HepG2 (cell line): ENCODE results near the gene HDGFL2. TPM values are rescaled to one million over a fixed set of nuclear protein-coding genes. Genes with fewer than 3 reads are reported as not detected.
A peak's percentile ranks its signal among the peaks of the same experiment; 100 is the strongest.

Source experiments
- ATAC-seq: fragments of 200-7000 bp; cut with Tn5 transposase; 3 replicates; pipeline ENCODE4 v1.9.1; 2020; ENCODE audit warnings: mild to moderate bottlenecking, moderate library complexity
- BruUV-seq: library from RNA; stranded (reverse); fragments of 400-500 nt; replicated peaks from 2 replicates; lab custom pipeline; 2021; lab: Mats Ljungman, UMichigan
- CTCF ChIA-PET: fragments of 300-600 bp; formaldehyde crosslinking; extraction: SDS; loops from one replicate; lab custom pipeline; 2021; ENCODE audit warnings: low total read pairs, inconsistent platforms, low intra/inter-chr PET ratio; lab: Yijun Ruan, JAX
- POLR2A ChIA-PET: fragments of 350-600 bp; sonication (Branson Sonifier 250); formaldehyde crosslinking; loops from one replicate; lab custom pipeline; 2020; ENCODE audit warnings: antibody characterized with exemption, inconsistent platforms; lab: Yijun Ruan, JAX
- DNase-seq: peaks from one replicate; pipeline ENCODE4 v3.0.0-alpha.2; 2015; ENCODE audit warnings: low spot score
- FAIRE-seq: peaks from 3 replicates; lab custom pipeline; 2011; peaks lifted over from hg19 to GRCh38; lab: Jason Lieb, UNC
- H2AFZ ChIP-seq: one replicate; pipeline ENCODE4 v1.6.1; 2011; ENCODE audit warnings: low read length, inconsistent platforms
- H3K27ac ChIP-seq: fragments of 300-600 bp; 3 replicates; pipeline ENCODE4 v1.8.0; 2011; ENCODE audit warnings: mixed run types, mild to moderate bottlenecking, mixed read lengths, low read length, inconsistent platforms; ENCODE audit not compliant: insufficient read depth; ENCODE audit errors: extremely low read length
- H3K27me3 ChIP-seq, 2 experiments: fragments of 200-600 bp in 1 of 2; 2 replicates in 1 of 2; 3 replicates in 1 of 2; pipeline versions ENCODE4 v1.6.0 to v1.8.0; 2011; ENCODE audit warnings: low read length in 2 of 2, mild to moderate bottlenecking in 2 of 2, moderate library complexity in 2 of 2, inconsistent platforms in 1 of 2; ENCODE audit not compliant: insufficient read depth in 2 of 2, control insufficient read depth in 1 of 2
- H3K36me3 ChIP-seq, 2 experiments: fragments of 200-600 bp in 1 of 2; replicated peaks in 1 of 2; 2 replicates in 1 of 2; 3 replicates in 1 of 2; pipeline versions ENCODE4 v1.5.1 to v1.8.0; 2011; ENCODE audit warnings: low read length in 2 of 2, inconsistent platforms in 1 of 2; ENCODE audit not compliant: insufficient read depth in 2 of 2, control insufficient read depth in 1 of 2
- H3K4me1 ChIP-seq: 2 replicates; pipeline ENCODE4 v1.5.1; 2012; ENCODE audit warnings: low read length, inconsistent platforms; ENCODE audit not compliant: insufficient read depth
- H3K4me2 ChIP-seq: 2 replicates; pipeline ENCODE4 v1.6.0; 2011; ENCODE audit warnings: low read depth, low read length, inconsistent platforms
- H3K4me3 ChIP-seq, 3 experiments: fragments of 200-600 bp in 1 of 3; sonication (generic), shearing (Covaris generic) in 1 of 3; replicated peaks in 1 of 3; 2 replicates each; pipeline ENCODE4 v1.5.1; 2011 to 2016; ENCODE audit warnings: low read length in 3 of 3, inconsistent platforms in 2 of 3, low read depth in 2 of 3, mild to moderate bottlenecking in 2 of 3, control low read depth in 1 of 3, mixed read lengths in 1 of 3; ENCODE audit not compliant: insufficient read depth in 1 of 3
- H3K79me2 ChIP-seq: one replicate; pipeline ENCODE4 v1.6.1; 2011; ENCODE audit warnings: low read length, inconsistent platforms; ENCODE audit not compliant: insufficient read depth
- H3K9ac ChIP-seq: 2 replicates; pipeline ENCODE4 v1.6.0; 2011; ENCODE audit warnings: mild to moderate bottlenecking, low read depth, low read length, inconsistent platforms; ENCODE audit not compliant: insufficient read depth
- H3K9me3 ChIP-seq: 2 replicates; pipeline ENCODE4 v1.5.1; 2012; ENCODE audit warnings: mild to moderate bottlenecking, low read length
- H4K20me1 ChIP-seq: 2 replicates; pipeline ENCODE4 v1.6.0; 2011; ENCODE audit warnings: inconsistent platforms, mild to moderate bottlenecking, low read length, moderate library complexity; ENCODE audit not compliant: insufficient read depth
- AGO2 ChIP-seq: fragments of 200-400 bp; formaldehyde crosslinking; optimal IDR thresholded peaks from 2 replicates; pipeline ENCODE3; 2017; ENCODE audit warnings: mild to moderate bottlenecking, low read depth, low read length, moderate library complexity
- KLF15 ChIP-seq: sonication (generic); formaldehyde crosslinking; IDR thresholded peaks from 2 replicates; pipeline ENCODE4 v1.8.1; 2023; ENCODE audit warnings: borderline replicate concordance, mild to moderate bottlenecking, inconsistent platforms, missing genetic modification reagents, mixed read lengths
- POLR2A ChIP-seq, 2 experiments: IDR thresholded peaks; 2 replicates each; pipeline ENCODE4 v1.6.1; 2011; ENCODE audit warnings: low read depth in 2 of 2, low read length in 2 of 2, mild to moderate bottlenecking in 1 of 2, moderate library complexity in 1 of 2; ENCODE audit not compliant: insufficient read depth in 1 of 2
- RBFOX2 ChIP-seq: fragments of 200-400 bp; formaldehyde crosslinking; IDR thresholded peaks from 2 replicates; pipeline ENCODE4 v1.6.1; 2017; ENCODE audit warnings: low read depth, mild to moderate bottlenecking, low read length
- RBM22 ChIP-seq: fragments of 200-400 bp; formaldehyde crosslinking; optimal IDR thresholded peaks from 2 replicates; pipeline ENCODE3; 2017; ENCODE audit warnings: mild to moderate bottlenecking, low read length, moderate library complexity
- RFX5 ChIP-seq: IDR thresholded peaks from 2 replicates; pipeline ENCODE4 v1.6.1; 2011; ENCODE audit warnings: low read depth, low read length, improper control_type of control experiment
- ZFP41 ChIP-seq: sonication (generic); formaldehyde crosslinking; IDR thresholded peaks from 2 replicates; pipeline ENCODE4 v1.4.0; 2020; ENCODE audit warnings: mild to moderate bottlenecking, missing genetic modification reagents, borderline replicate concordance
- ZSCAN20 ChIP-seq: sonication (generic); formaldehyde crosslinking; IDR thresholded peaks from 2 replicates; pipeline ENCODE4 v1.4.0; 2020; ENCODE audit warnings: missing genetic modification reagents, mild to moderate bottlenecking, borderline replicate concordance
- WGBS: methylation state at CpG from one replicate; pipeline ENCODE4 v1.1.6; 2017; ENCODE audit warnings: low lambda C conversion rate; 5-methylcytosine and 5-hydroxymethylcytosine counted together
- in situ Hi-C: cut with HindIII; loops from 2 replicates; pipeline ENCODE4 v1.10.0; 2017; ENCODE audit warnings: low pct_unique_long_range_greater_than_20kb; ENCODE audit not compliant: extremely low pct_ligation_motif_present
- intact Hi-C: fragments of 100-400 bp; cut with micrococcal nuclease; formaldehyde crosslinking; loops from one replicate; pipeline ENCODE4 v1.10.0; 2022; ENCODE audit not compliant: unreplicated experiment
- polyA plus RNA-seq, 8 experiments: library from polyadenylated mRNA; depleted of rRNA in 3 of 8; stranded (reverse) in 7 of 8; unstranded in 1 of 8; fragments of >200 nt; fragmentation: Illumina TruSeq in 4 of 8; extraction: Trizol in 4 of 8; gene quantifications; 2 replicates each; pipeline versions ENCODE4 v1.2.1 to v1.2.3, GENCODE V29; 2011 to 2016; ENCODE audit warnings: low read depth in 4 of 8, missing spikeins in 1 of 8, mixed read lengths in 1 of 8; ENCODE audit not compliant: insufficient read depth in 1 of 8
- total RNA-seq, 5 experiments: library from RNA; depleted of rRNA; stranded (reverse); fragments of >200 nt; fragmentation: Illumina TruSeq; extraction: Trizol; gene quantifications; 2 replicates each; pipeline ENCODE4 v1.2.3, GENCODE V29; 2016; ENCODE audit warnings: low read depth in 1 of 5
- TF ChIP-seq, protein P1 (sequence below): sonication (generic); formaldehyde crosslinking; IDR thresholded peaks from 2 replicates; pipeline ENCODE4 v1.5.0; 2020; ENCODE audit warnings: missing genetic modification reagents, mild to moderate bottlenecking, borderline replicate concordance
- TF ChIP-seq, protein P2 (sequence below): sonication (generic); formaldehyde crosslinking; IDR thresholded peaks from 2 replicates; pipeline ENCODE4 v1.4.0; 2020; ENCODE audit warnings: missing genetic modification reagents

The HDGFL2 gene
- total and polyA plus RNA-seq, 2 of the 13 experiments (the other 11 are each of a cell fraction or from before 2014, with no cell fraction given), result 20.0 to 51.1 TPM

DNA sequence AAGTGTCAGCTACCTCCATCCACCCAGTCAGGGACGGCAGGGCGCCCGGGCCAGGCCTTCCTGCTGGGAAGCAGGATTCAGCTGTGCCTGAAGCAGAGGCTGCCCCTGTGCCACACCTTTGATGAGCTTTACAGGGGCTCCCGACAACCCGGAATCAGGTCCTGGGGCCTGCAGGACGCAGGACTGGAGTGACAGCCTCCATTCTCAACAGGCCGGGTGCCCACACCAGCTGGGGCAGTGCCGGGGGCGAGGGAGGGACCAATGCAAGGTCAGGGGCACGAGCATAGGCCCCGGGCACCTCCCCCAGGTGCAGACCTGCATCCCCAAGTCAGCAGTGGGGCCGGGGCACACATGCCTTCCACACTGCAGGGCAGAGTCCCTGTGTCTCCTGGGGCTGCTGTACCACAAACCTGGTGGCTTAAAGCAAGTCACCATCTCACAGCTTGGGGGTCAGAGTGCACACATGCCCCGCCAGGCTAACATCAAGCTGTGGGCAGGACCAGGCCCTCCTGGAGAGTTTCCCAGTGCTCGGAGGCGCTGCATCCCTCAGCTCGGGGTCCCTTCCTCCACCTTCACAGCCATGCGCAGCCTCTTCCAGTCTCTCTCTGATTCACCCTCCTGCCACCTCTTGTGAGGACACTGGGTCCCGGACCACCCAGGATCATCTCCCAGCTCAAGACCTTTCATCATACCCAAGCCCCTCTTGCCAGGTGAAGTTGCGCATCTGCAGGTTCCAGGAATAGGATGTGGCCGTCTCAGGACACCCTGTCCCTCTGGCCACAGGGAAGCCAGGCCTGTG lies 27.9 kb upstream of the HDGFL2 start:
- no peaks in the 10 kb centered on the region for H3K9me3 ChIP-seq
- H2AFZ ChIP-seq, result no peak overlapping the region
- no TSS peak for BruUV-seq
- no peaks in the 10 kb centered on the region for H3K27me3 ChIP-seq
- FAIRE-seq, result no peak
- DNase-seq, result no peak
- no peak overlapping the region for H3K4me2 ChIP-seq
- H3K4me3 ChIP-seq, result no peak overlapping the region
- no peak overlapping the region for H3K9ac ChIP-seq
- intact Hi-C loops, result no loop called here
- H3K27ac ChIP-seq, result no peak overlapping the region
- peaks cover 16 to 50% of the 10 kb centered on the region in 2 experiments; a peak in 4 of 5 replicates for H3K36me3 ChIP-seq
- CTCF ChIA-PET, result no interaction called here
- POLR2A ChIA-PET, result interaction anchor here (0.8 kb wide), 1 partner anchor 28 kb away, joined by 3 read pairs; no protein-coding TSS in a partner anchor
- in situ Hi-C loops, result no loop called here
- TF ChIP-seq AGO2 (peak; percentile 59), RBM22 (peak; percentile 84), KLF15 (CRISPR knock-in tag) (no peak), RBFOX2 (peak; percentile 40; the same call in 1 of the 2 replicates)
- TF ChIP-seq, all 625 proteins: peak for 3
- Histone ChIP-seq H3K79me2 (no peaks in the 10 kb centered on the region), H3K4me1 (peaks cover 7% of the 10 kb centered on the region; the same call in 1 of the 2 replicates), H4K20me1 (no peaks in the 10 kb centered on the region)
- WGBS, result 87% methylated on average over 10 of the region's 20 CpGs
- no peak; the same call in 2 of the 3 replicates for ATAC-seq

DNA sequence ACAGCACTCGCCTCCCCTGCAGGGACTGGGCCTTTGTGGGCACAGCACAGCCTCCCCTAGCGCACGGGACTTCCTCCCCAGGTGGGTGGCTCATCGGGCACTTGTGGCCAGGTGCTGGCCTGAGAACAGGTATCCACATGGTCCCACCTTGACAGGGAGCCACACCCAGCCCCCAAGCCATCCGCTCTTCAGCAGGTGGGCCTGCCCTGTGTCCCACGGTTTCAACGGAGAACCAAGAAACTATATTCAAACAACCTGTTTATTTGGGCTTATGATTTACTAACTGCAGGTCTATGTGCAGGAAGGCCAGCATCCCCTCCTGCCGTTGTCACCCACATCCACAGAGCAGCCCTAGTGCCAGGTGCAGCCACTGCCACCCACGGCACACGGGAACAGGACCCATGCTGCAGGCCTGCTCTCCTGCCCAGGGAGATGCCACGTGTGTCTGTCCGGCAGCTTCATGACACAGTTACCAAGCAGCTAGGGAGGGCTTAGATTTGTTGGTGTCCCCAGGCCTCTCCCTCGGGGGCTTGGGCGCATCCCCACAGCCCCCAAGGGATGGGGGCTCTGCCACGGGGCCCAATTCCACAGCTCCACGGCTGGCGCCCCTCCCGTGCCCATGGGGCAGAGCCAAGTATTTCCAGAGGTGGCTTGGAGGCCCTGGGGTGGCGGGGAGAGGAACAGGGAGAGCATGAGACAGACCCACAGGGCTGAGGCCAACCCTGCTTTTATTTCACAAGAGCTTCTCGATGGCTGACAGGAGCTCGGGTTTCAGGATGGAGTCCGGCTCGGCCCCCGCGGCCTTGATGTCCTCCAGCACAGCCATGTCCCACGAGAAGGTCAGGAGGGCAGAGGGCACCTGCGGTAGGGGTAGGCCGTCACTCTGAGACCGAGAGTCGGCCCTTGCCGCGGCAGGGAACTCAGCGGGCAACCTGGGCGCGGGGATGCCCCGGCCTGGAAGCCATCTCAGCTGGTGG lies 27.0 kb upstream of the HDGFL2 start:
- CTCF ChIA-PET, result no interaction called here
- POLR2A ChIA-PET, result no interaction called here
- H3K27ac ChIP-seq, result no peak overlapping the region
- TF ChIP-seq RFX5 (no peak), POLR2A (IDR thresholded peaks at IDR 0.05; ENCODE audit: insufficient read depth in 1 of 2, low read depth in 2 of 2, low read length in 2 of 2) (peak in 1 of 2 experiments; percentile 29; a peak in 1 of 4 replicates), AGO2 (peak; percentile 77), ZFP41 (no peak), ZSCAN20 (CRISPR knock-in tag) (no peak)
- TF ChIP-seq, protein P1, sequence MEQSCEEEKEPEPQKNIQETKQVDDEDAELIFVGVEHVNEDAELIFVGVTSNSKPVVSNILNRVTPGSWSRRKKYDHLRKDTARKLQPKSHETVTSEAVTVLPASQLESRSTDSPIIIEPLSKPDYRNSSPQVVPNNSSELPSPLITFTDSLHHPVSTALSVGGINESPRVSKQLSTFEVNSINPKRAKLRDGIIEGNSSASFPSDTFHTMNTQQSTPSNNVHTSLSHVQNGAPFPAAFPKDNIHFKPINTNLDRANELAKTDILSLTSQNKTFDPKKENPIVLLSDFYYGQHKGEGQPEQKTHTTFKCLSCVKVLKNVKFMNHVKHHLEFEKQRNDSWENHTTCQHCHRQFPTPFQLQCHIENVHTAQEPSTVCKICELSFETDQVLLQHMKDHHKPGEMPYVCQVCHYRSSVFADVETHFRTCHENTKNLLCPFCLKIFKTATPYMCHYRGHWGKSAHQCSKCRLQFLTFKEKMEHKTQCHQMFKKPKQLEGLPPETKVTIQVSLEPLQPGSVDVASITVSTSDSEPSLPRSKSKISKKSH (CRISPR knock-in tag), result no peak
- TF ChIP-seq, protein P2, sequence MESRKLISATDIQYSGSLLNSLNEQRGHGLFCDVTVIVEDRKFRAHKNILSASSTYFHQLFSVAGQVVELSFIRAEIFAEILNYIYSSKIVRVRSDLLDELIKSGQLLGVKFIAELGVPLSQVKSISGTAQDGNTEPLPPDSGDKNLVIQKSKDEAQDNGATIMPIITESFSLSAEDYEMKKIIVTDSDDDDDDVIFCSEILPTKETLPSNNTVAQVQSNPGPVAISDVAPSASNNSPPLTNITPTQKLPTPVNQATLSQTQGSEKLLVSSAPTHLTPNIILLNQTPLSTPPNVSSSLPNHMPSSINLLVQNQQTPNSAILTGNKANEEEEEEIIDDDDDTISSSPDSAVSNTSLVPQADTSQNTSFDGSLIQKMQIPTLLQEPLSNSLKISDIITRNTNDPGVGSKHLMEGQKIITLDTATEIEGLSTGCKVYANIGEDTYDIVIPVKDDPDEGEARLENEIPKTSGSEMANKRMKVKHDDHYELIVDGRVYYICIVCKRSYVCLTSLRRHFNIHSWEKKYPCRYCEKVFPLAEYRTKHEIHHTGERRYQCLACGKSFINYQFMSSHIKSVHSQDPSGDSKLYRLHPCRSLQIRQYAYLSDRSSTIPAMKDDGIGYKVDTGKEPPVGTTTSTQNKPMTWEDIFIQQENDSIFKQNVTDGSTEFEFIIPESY (CRISPR knock-in tag), result 0 out of 2 replicates have a peak, but pooled peaks have one; percentile 27

More for the DNA sequence above, 27.0 kb upstream of the HDGFL2 start:
- H3K79me2 ChIP-seq, result no peaks in the 10 kb centered on the region
- no peak overlapping the region for H2AFZ ChIP-seq
- no peak for ATAC-seq
- FAIRE-seq, result no peak
- H3K36me3 ChIP-seq, result peaks cover 18 to 47% of the 10 kb centered on the region in 2 experiments; a peak in 4 of 5 replicates
- no peaks in the 10 kb centered on the region for H3K27me3 ChIP-seq
- intact Hi-C loops, result no loop called here
- BruUV-seq, result TSS peak; percentile 68
- 92% methylated on average over 20 of the region's 36 CpGs for whole genome bisulfite sequencing
- H3K4me3 ChIP-seq, result no peak overlapping the region
- no peaks in the 10 kb centered on the region for H3K9me3 ChIP-seq
- H4K20me1 ChIP-seq, result no peaks in the 10 kb centered on the region
- peaks cover 10% of the 10 kb centered on the region; the same call in 1 of the 2 replicates for H3K4me1 ChIP-seq
- in situ Hi-C loops, result no loop called here
- no peak overlapping the region for H3K4me2 ChIP-seq
- DNase-seq, result no peak
- no peak overlapping the region for H3K9ac ChIP-seq
